NCI-H526 treated with DMSO at 0.1 percent for 48 hours (cell line): ENCODE results near the gene DCAF17.
A peak's percentile ranks its signal among the peaks of the same experiment; 100 is the strongest.

Source experiments
- DNase-seq: peaks from one replicate; lab custom pipeline; 2025; lab: John Stamatoyannopoulos, UW

The DCAF17 gene

GRCh38 chr2:171434013-171434989 is at the start of gene DCAF17:
TSS of gene DCAF17 (plus strand) at chr2:171434226. CDS start at chr2:171434578, 352 bp downstream.
- DNase-seq: peak; percentile 94

- DNase-seq: no peak
These were observed 47.4 kb upstream of the DCAF17 start for GRCh38 chr2:171386627-171387026.

- DNase-seq: no peak
These were observed 47.0 kb upstream of the DCAF17 start for GRCh38 chr2:171387052-171387451.

GRCh38 chr2:171389325-171389724 is 44.7 kb upstream of the DCAF17 start:
- DNase-seq: no peak

GRCh38 chr2:171389780-171390179 is 44.2 kb upstream of the DCAF17 start:
- DNase-seq: no peak

- no peak for DNase-seq
These were observed 43.0 kb upstream of the DCAF17 start for GRCh38 chr2:171390941-171391516.

GRCh38 chr2:171391532-171391931 is 42.5 kb upstream of the DCAF17 start:
- DNase-seq: no peak

GRCh38 chr2:171393487-171393886 is 40.5 kb upstream of the DCAF17 start:
- DNase-seq: no peak

GRCh38 chr2:171394164-171394740 is 39.8 kb upstream of the DCAF17 start:
- no peak for DNase-seq

- DNase-seq: no peak
These were observed 34.7 kb upstream of the DCAF17 start for GRCh38 chr2:171399292-171399691.

GRCh38 chr2:171400395-171400794 is 33.6 kb upstream of the DCAF17 start:
- DNase-seq: no peak

GRCh38 chr2:171401947-171402346 is 32.1 kb upstream of the DCAF17 start:
- no peak for DNase-seq

- DNase-seq: peak; percentile 66
These were observed 31.0 kb upstream of the DCAF17 start for GRCh38 chr2:171402906-171403580.

- DNase-seq: no peak
These were observed 29.8 kb upstream of the DCAF17 start for GRCh38 chr2:171404261-171404660.

- DNase-seq: peak; percentile 31
These were observed 29.3 kb upstream of the DCAF17 start for GRCh38 chr2:171404719-171405118.

GRCh38 chr2:171405546-171405945 is 28.5 kb upstream of the DCAF17 start:
- no peak for DNase-seq

GRCh38 chr2:171406044-171406443 is 28.0 kb upstream of the DCAF17 start:
- no peak for DNase-seq

- DNase-seq: no peak
These were observed 26.9 kb upstream of the DCAF17 start for GRCh38 chr2:171407030-171407675.

GRCh38 chr2:171407676-171408044 is 26.4 kb upstream of the DCAF17 start:
- DNase-seq: no peak

- no peak for DNase-seq
These were observed 24.5 kb upstream of the DCAF17 start for GRCh38 chr2:171409436-171409971.

- no peak for DNase-seq
These were observed 23.9 kb upstream of the DCAF17 start for GRCh38 chr2:171410101-171410500.

GRCh38 chr2:171410624-171411023 is 23.4 kb upstream of the DCAF17 start:
- no peak for DNase-seq
